HepG2 (cell line): ENCODE data around the gene FAM187B. TPM values are rescaled to one million over a fixed set of nuclear protein-coding genes. Genes with fewer than 3 reads are reported as not detected.
A peak's percentile ranks its signal among the peaks of the same experiment; 100 is the strongest.

Experiments
- ATM ChIP-seq: fragments of 450-650 bp; IDR thresholded peaks from 2 replicates; pipeline ENCODE4 v1.7.1; 2017; ENCODE audit warnings: mild to moderate bottlenecking, borderline replicate concordance
- CBX5 ChIP-seq: sonication (generic); formaldehyde crosslinking; IDR thresholded peaks from 2 replicates; pipeline ENCODE4 v1.4.0; 2020; ENCODE audit warnings: missing genetic modification reagents, borderline replicate concordance
- DMTF1 ChIP-seq: sonication (generic); formaldehyde crosslinking; IDR thresholded peaks from 2 replicates; pipeline ENCODE4 v1.4.0; 2020; ENCODE audit warnings: mild to moderate bottlenecking, missing genetic modification reagents
- IKZF1 ChIP-seq: fragments of 450-650 bp; IDR thresholded peaks from 2 replicates; pipeline ENCODE4 v1.7.1; 2016
- MAF1 ChIP-seq: sonication (generic); formaldehyde crosslinking; IDR thresholded peaks from 2 replicates; pipeline ENCODE4 v1.5.0; 2020; ENCODE audit warnings: missing genetic modification reagents, borderline replicate concordance
- PAF1 ChIP-seq: IDR thresholded peaks from 2 replicates; pipeline ENCODE4 v1.6.1; 2016; ENCODE audit warnings: missing genetic modification reagents, missing compliant biosample characterization
- REPIN1 ChIP-seq: sonication (generic); formaldehyde crosslinking; IDR thresholded peaks from 2 replicates; pipeline ENCODE4 v1.8.0; 2022; ENCODE audit warnings: missing genetic modification reagents, low read depth, mild to moderate bottlenecking, borderline replicate concordance
- SIN3B ChIP-seq: fragments of 150-350 bp; IDR thresholded peaks from 2 replicates; pipeline ENCODE4 v1.6.1; 2014; ENCODE audit warnings: low read length
- SP1 ChIP-seq, 2 experiments: fragments of 450-650 bp in 1 of 2; sonication (generic) in 1 of 2; formaldehyde crosslinking in 1 of 2; IDR thresholded peaks; 2 replicates each; pipeline versions ENCODE4 v1.4.0 to v1.6.1; 2016 to 2020; ENCODE audit warnings: missing genetic modification reagents in 1 of 2
- STAG1 ChIP-seq: sonication (generic); formaldehyde crosslinking; IDR thresholded peaks from 2 replicates; pipeline ENCODE4 v1.4.0; 2020; ENCODE audit warnings: missing genetic modification reagents
- TAF15 ChIP-seq: fragments of 200-400 bp; formaldehyde crosslinking; IDR thresholded peaks from one replicate; pipeline ENCODE4 v1.6.1; 2018; ENCODE audit warnings: mild to moderate bottlenecking, low read depth, low read length; ENCODE audit not compliant: poor library complexity, severe bottlenecking
- TCF12 ChIP-seq, 2 experiments: fragments of 450-650 bp in 1 of 2; sonication (generic) in 1 of 2; formaldehyde crosslinking in 1 of 2; IDR thresholded peaks; 2 replicates each; pipeline versions ENCODE4 v1.6.1 to v1.8.0; 2017 to 2022; ENCODE audit warnings: antibody characterized with exemption in 1 of 2, mild to moderate bottlenecking in 1 of 2, missing genetic modification reagents in 1 of 2, moderate library complexity in 1 of 2
- ZNF124 ChIP-seq: sonication (generic); formaldehyde crosslinking; IDR thresholded peaks from 2 replicates; pipeline ENCODE4 v1.4.0; 2020; ENCODE audit warnings: missing genetic modification reagents
- ZNF207 ChIP-seq: fragments of 450-650 bp; IDR thresholded peaks from 2 replicates; pipeline ENCODE4 v1.6.1; 2016; ENCODE audit warnings: antibody characterized with exemption, borderline replicate concordance
- ZNF549 ChIP-seq: sonication (generic); formaldehyde crosslinking; IDR thresholded peaks from 2 replicates; pipeline ENCODE4 v1.5.0; 2020; ENCODE audit warnings: missing genetic modification reagents
- ZNF644 ChIP-seq: IDR thresholded peaks from 2 replicates; pipeline ENCODE4 v1.6.1; 2016; ENCODE audit warnings: low read depth
- ZNF766 ChIP-seq: sonication (generic); formaldehyde crosslinking; IDR thresholded peaks from 2 replicates; pipeline ENCODE4 v1.5.0; 2020; ENCODE audit warnings: missing genetic modification reagents, borderline replicate concordance
- ZSCAN9 ChIP-seq: IDR thresholded peaks from 2 replicates; pipeline ENCODE4 v1.6.1; 2016; ENCODE audit warnings: borderline replicate concordance
- ZXDC ChIP-seq: sonication (generic); formaldehyde crosslinking; IDR thresholded peaks from 2 replicates; pipeline ENCODE4 v1.5.0; 2020; ENCODE audit warnings: mild to moderate bottlenecking, missing genetic modification reagents
- polyA plus RNA-seq, 8 experiments: library from polyadenylated mRNA; depleted of rRNA in 3 of 8; stranded (reverse) in 7 of 8; unstranded in 1 of 8; fragments of >200 nt; fragmentation: Illumina TruSeq in 4 of 8; extraction: Trizol in 4 of 8; gene quantifications; 2 replicates each; pipeline versions ENCODE4 v1.2.1 to v1.2.3, GENCODE V29; 2011 to 2016; ENCODE audit warnings: low read depth in 4 of 8, missing spikeins in 1 of 8, mixed read lengths in 1 of 8; ENCODE audit not compliant: insufficient read depth in 1 of 8
- total RNA-seq, 5 experiments: library from RNA; depleted of rRNA; stranded (reverse); fragments of >200 nt; fragmentation: Illumina TruSeq; extraction: Trizol; gene quantifications; 2 replicates each; pipeline ENCODE4 v1.2.3, GENCODE V29; 2016; ENCODE audit warnings: low read depth in 1 of 5
- TF ChIP-seq, protein P1 (sequence below): IDR thresholded peaks from 2 replicates; pipeline ENCODE4 v1.6.1; 2016; ENCODE audit warnings: low read depth, control low read depth
- TF ChIP-seq, protein P2 (sequence below): sonication (generic); formaldehyde crosslinking; conservative IDR thresholded peaks from 2 replicates; pipeline ENCODE4 v1.8.0; 2022; ENCODE audit warnings: missing genetic modification reagents

Gene FAM187B
- total and polyA plus RNA-seq, 2 of the 13 experiments (the other 11 are each of a cell fraction or from before 2014, with no cell fraction given): not detected

- 0 out of 2 replicates have a peak, but pooled peaks have one; percentile 28 for TF ChIP-seq ZXDC (CRISPR knock-in tag)
- TF ChIP-seq, protein P1, sequence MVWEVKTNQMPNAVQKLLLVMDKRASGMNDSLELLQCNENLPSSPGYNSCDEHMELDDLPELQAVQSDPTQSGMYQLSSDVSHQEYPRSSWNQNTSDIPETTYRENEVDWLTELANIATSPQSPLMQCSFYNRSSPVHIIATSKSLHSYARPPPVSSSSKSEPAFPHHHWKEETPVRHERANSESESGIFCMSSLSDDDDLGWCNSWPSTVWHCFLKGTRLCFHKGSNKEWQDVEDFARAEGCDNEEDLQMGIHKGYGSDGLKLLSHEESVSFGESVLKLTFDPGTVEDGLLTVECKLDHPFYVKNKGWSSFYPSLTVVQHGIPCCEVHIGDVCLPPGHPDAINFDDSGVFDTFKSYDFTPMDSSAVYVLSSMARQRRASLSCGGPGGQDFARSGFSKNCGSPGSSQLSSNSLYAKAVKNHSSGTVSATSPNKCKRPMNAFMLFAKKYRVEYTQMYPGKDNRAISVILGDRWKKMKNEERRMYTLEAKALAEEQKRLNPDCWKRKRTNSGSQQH (CRISPR knock-in tag): peak; percentile 66
- TF ChIP-seq TAF15: peak; percentile 93
- TF ChIP-seq, protein P2, sequence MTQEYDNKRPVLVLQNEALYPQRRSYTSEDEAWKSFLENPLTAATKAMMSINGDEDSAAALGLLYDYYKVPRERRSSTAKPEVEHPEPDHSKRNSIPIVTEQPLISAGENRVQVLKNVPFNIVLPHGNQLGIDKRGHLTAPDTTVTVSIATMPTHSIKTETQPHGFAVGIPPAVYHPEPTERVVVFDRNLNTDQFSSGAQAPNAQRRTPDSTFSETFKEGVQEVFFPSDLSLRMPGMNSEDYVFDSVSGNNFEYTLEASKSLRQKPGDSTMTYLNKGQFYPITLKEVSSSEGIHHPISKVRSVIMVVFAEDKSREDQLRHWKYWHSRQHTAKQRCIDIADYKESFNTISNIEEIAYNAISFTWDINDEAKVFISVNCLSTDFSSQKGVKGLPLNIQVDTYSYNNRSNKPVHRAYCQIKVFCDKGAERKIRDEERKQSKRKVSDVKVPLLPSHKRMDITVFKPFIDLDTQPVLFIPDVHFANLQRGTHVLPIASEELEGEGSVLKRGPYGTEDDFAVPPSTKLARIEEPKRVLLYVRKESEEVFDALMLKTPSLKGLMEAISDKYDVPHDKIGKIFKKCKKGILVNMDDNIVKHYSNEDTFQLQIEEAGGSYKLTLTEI (CRISPR knock-in tag): no peak
- peak; percentile 25; the same call in 1 of the 2 replicates for TF ChIP-seq STAG1
- no peak; the same call in 1 of the 2 replicates for TF ChIP-seq MAF1
- TF ChIP-seq CBX5 (CRISPR knock-in tag): peak; percentile 66
- no peak for TF ChIP-seq ZNF549 (CRISPR knock-in tag)
- no peak for TF ChIP-seq ZNF644
- no peak for TF ChIP-seq ZNF207
- peak; percentile 95 for TF ChIP-seq REPIN1 (CRISPR knock-in tag)
- TF ChIP-seq TCF12 (IDR thresholded peaks at IDR 0.05): no peak
- peak; percentile 62; the same call in 1 of the 2 replicates for TF ChIP-seq TCF12 (CRISPR knock-in tag; IDR thresholded peaks at IDR 0.05)
- no peak for TF ChIP-seq ATM
- no peak for TF ChIP-seq PAF1 (CRISPR knock-in tag)
- no peak for TF ChIP-seq IKZF1
- peak; percentile 16; the same call in 1 of the 2 replicates for TF ChIP-seq ZNF124 (CRISPR knock-in tag)
- TF ChIP-seq DMTF1 (CRISPR knock-in tag): no peak
- peak; percentile 91 for TF ChIP-seq SP1 (IDR thresholded peaks at IDR 0.05)
- peak; percentile 99 for TF ChIP-seq SP1 (CRISPR knock-in tag; IDR thresholded peaks at IDR 0.05)
- no peak for TF ChIP-seq SIN3B
- TF ChIP-seq ZNF766 (CRISPR knock-in tag): 0 out of 2 replicates have a peak, but pooled peaks have one; percentile 64
- TF ChIP-seq ZSCAN9 (CRISPR knock-in tag): peak; percentile 84
These were observed 20.0 kb upstream of the FAM187B start, which contains the start of gene LSR (continued) for GRCh38 chr19:35248310-35249145.
